GM10248 (cell line): ENCODE measurements around the gene GPR142.

ENCODE experiments used
- CTCF ChIA-PET: fragments of 300-600 bp; sonication (Branson Sonifier 250); formaldehyde crosslinking; extraction: SDS; loops from one replicate; lab custom pipeline; 2021; ENCODE audit warnings: antibody characterized with exemption; lab: Yijun Ruan, JAX
- POLR2A ChIA-PET: fragments of 350-650 bp; sonication (Branson Sonifier 250); formaldehyde crosslinking; extraction: SDS; loops from one replicate; lab custom pipeline; 2020; ENCODE audit warnings: antibody characterized with exemption; lab: Yijun Ruan, JAX
- DNase-seq: peaks from one replicate; pipeline ENCODE4 v3.0.0; 2012; ENCODE audit errors: extremely low spot score
- TF ChIP-seq, protein P1 (sequence below): IDR thresholded peaks from 2 replicates; pipeline ENCODE4 v1.5.1; 2012; ENCODE audit warnings: mild to moderate bottlenecking, low read depth; ENCODE audit errors: extremely low read depth, missing control alignments, control extremely low read depth

GPR142 gene

GRCh38 chr17:74389084-74389753 lies 21.9 kb downstream of the GPR142 start:
- ChIA-PET POLR2A (no interaction called here), CTCF (interaction anchor here (0.8 to 1.4 kb wide), 2 partner anchors 10 to 68 kb away, joined by 3 to 4 read pairs; no protein-coding TSS in a partner anchor)
- TF ChIP-seq, protein P1, sequence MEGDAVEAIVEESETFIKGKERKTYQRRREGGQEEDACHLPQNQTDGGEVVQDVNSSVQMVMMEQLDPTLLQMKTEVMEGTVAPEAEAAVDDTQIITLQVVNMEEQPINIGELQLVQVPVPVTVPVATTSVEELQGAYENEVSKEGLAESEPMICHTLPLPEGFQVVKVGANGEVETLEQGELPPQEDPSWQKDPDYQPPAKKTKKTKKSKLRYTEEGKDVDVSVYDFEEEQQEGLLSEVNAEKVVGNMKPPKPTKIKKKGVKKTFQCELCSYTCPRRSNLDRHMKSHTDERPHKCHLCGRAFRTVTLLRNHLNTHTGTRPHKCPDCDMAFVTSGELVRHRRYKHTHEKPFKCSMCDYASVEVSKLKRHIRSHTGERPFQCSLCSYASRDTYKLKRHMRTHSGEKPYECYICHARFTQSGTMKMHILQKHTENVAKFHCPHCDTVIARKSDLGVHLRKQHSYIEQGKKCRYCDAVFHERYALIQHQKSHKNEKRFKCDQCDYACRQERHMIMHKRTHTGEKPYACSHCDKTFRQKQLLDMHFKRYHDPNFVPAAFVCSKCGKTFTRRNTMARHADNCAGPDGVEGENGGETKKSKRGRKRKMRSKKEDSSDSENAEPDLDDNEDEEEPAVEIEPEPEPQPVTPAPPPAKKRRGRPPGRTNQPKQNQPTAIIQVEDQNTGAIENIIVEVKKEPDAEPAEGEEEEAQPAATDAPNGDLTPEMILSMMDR = no peak
- DNase-seq = no peak

- CTCF ChIA-PET = interaction anchor here (1.2 to 5.5 kb wide), 9 partner anchors 11 to 183 kb away, joined by 3 to 43 read pairs (median 4); partner anchors contain the start of gene GPR142
- DNase-seq = no peak
- POLR2A ChIA-PET = no interaction called here
- TF ChIP-seq, protein P1 = no peak
These were observed 22.8 kb downstream of the GPR142 start for GRCh38 chr17:74389937-74390679.

DNA sequence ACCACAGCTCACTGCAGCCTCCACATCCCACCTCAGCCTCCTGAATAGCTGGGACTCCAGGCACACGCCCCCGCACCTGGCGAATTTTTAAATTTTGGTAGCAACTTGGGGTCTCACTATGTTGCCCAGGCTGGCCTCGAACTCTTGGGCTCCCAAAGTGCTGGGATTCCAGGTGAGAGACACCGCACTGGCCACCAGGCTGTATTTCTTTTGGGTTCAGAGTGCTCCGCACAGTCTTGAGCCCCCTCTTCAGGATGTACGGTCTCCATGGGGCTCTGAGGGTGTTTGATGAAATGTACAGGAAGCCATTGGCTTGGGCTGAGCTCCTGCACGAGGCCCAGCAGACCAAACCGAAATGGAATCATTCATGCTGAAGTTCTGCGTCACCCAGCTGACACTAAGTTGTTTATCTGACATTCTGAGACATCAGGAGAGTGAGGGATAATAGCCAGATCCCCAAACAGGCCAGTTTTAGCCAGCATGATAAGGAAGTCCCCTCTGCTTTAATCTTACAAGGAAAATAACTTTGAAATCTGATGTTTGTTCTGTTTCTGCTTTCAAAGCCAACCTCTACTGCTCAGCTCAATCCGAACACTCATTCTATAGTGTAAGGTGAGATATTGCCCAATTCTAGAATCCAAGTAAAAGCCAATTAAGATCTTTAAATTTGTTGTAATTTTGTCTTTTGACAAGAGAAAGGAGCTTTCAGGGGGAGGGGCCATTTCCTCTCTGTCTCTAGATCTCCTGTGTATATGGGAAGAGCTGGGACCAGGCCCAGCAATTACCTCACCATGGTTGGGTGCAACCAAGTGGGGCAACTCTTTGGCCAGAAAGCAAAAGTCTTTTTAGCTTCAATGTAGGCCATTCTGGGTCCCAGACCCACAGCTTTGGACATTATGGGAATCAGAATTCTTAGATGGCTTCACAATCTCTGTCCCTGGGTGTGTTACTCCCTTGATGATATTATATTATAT lies 23.7 kb downstream of the GPR142 start:
- CTCF ChIA-PET = interaction anchor here (0.9 to 5.5 kb wide), 11 partner anchors 11 to 182 kb away, joined by 3 to 43 read pairs (median 4); partner anchors contain the start of gene GPR142
- DNase-seq = no peak
- TF ChIP-seq, protein P1 = no peak
- POLR2A ChIA-PET = no interaction called here

- CTCF ChIA-PET = interaction anchor here (1.3 to 5.5 kb wide), 9 partner anchors 10 to 66 kb away, joined by 3 to 43 read pairs (median 5); partner anchors contain the start of gene GPR142
- TF ChIP-seq, protein P1 = no peak
- DNase-seq = no peak
- POLR2A ChIA-PET = no interaction called here
These were observed 24.5 kb downstream of the GPR142 start for GRCh38 chr17:74391771-74392170.

- no peak for DNase-seq
- ChIA-PET POLR2A (no interaction called here), CTCF (interaction anchor here (0.8 to 5.5 kb wide), 6 partner anchors 10 to 66 kb away, joined by 3 to 43 read pairs (median 5); partner anchors contain the start of gene GPR142)
- TF ChIP-seq, protein P1 = no peak
These were observed 25.5 kb downstream of the GPR142 start for GRCh38 chr17:74392848-74393247.
